Vagina (tissue), 2 donors: ENCODE measurements around the gene RTRAF.

Experiments used
- CTCF ChIP-seq, 3 experiments: fragments of 450-650 bp in 2 of 3; fragments of 200-600 bp in 1 of 3; sonication (generic) in 1 of 3; IDR thresholded peaks; one replicate each; pipeline ENCODE4 v1.5.1; 2017 to 2019; ENCODE audit warnings: antibody characterized with exemption in 3 of 3, mild to moderate bottlenecking in 2 of 3, moderate library complexity in 2 of 3
- POLR2A ChIP-seq, 2 donors: fragments of 450-650 bp; IDR thresholded peaks; one replicate each; pipeline ENCODE4 v1.6.1; 2017; ENCODE audit warnings: antibody characterized with exemption in 2 of 2, mild to moderate bottlenecking in 2 of 2, moderate library complexity in 2 of 2

GRCh38 chr14:51967521-51967920, 21.8 kb upstream of the RTRAF start:
- no peak for TF ChIP-seq CTCF (IDR thresholded peaks at IDR 0.05)
- no peak for TF ChIP-seq POLR2A (IDR thresholded peaks at IDR 0.05)
